K562 (cell line): ENCODE data around the gene IDH3G. TPM values are rescaled to one million over a fixed set of nuclear protein-coding genes. Genes with fewer than 3 reads are reported as not detected.
A peak's percentile ranks its signal among the peaks of the same experiment; 100 is the strongest.

ENCODE experiments used
- ATAC-seq: fragments of 200-7000 bp; cut with Tn5 transposase; 3 replicates; pipeline ENCODE4 v1.9.1; 2020; ENCODE audit warnings: moderate library complexity
- BruUV-seq: library from RNA; stranded (reverse); fragments of 400-500 nt; replicated peaks from 2 replicates; lab custom pipeline; 2021; lab: Mats Ljungman, UMichigan
- CTCF ChIA-PET: fragments of 300-600 bp; formaldehyde crosslinking; extraction: SDS; loops from one replicate; lab custom pipeline; 2021; ENCODE audit warnings: low intra/inter-chr PET ratio; lab: Yijun Ruan, JAX
- POLR2A ChIA-PET: fragments of 300-600, 350-650 bp; sonication (Branson Sonifier 250); formaldehyde crosslinking; extraction: SDS; loops from one replicate; lab custom pipeline; 2021; ENCODE audit warnings: antibody characterized with exemption, inconsistent platforms; lab: Yijun Ruan, JAX
- DNase-seq, 4 experiments: peaks; one replicate each; pipeline versions ENCODE4 v3.0.0 to v3.0.0-alpha.2; 2011 to 2018; ENCODE audit warnings: low spot score in 3 of 4, mixed read lengths in 3 of 4; ENCODE audit errors: extremely low read depth in 1 of 4
- FAIRE-seq: peaks from 2 replicates; lab custom pipeline; 2011; peaks lifted over from hg19 to GRCh38; lab: Jason Lieb, UNC
- H2AFZ ChIP-seq: 2 replicates; pipeline ENCODE4 v1.6.0; 2011; ENCODE audit warnings: low read depth, low read length, control low read depth, inconsistent platforms
- H3K27ac ChIP-seq: fragments of 200-600 bp; 3 replicates; pipeline ENCODE4 v1.8.0; 2011; ENCODE audit warnings: low read depth, mild to moderate bottlenecking, control low read depth, inconsistent platforms, low read length, moderate library complexity, mixed read lengths; ENCODE audit errors: extremely low read depth
- H3K27me3 ChIP-seq, 2 experiments: fragments of 300-600 bp in 1 of 2; 2 replicates in 1 of 2; 3 replicates in 1 of 2; pipeline versions ENCODE4 v1.6.0 to v1.8.0; 2011; ENCODE audit warnings: inconsistent platforms in 2 of 2, low read length in 2 of 2, mild to moderate bottlenecking in 1 of 2, mixed read lengths in 1 of 2, moderate library complexity in 1 of 2; ENCODE audit not compliant: control insufficient read depth in 2 of 2, insufficient read depth in 2 of 2
- H3K36me3 ChIP-seq: fragments of 300-600 bp; 3 replicates; pipeline ENCODE4 v1.8.0; 2011; ENCODE audit warnings: mild to moderate bottlenecking, low read length, inconsistent platforms; ENCODE audit not compliant: control insufficient read depth, insufficient read depth
- H3K4me1 ChIP-seq, 2 experiments: fragments of 200-600 bp in 1 of 2; replicated peaks in 1 of 2; 2 replicates in 1 of 2; 3 replicates in 1 of 2; pipeline versions ENCODE4 v1.5.1 to v1.8.0; 2011; ENCODE audit warnings: inconsistent platforms in 2 of 2, low read length in 2 of 2, mild to moderate bottlenecking in 1 of 2, mixed read lengths in 1 of 2, moderate library complexity in 1 of 2; ENCODE audit not compliant: control insufficient read depth in 2 of 2, insufficient read depth in 2 of 2
- H3K4me2 ChIP-seq: 2 replicates; pipeline ENCODE4 v1.6.1; 2011; ENCODE audit warnings: low read length, control low read depth, inconsistent platforms, mixed read lengths; ENCODE audit not compliant: insufficient read depth
- H3K4me3 ChIP-seq: fragments of 200-600 bp; sonication (generic), shearing (Covaris generic); 2 replicates; pipeline ENCODE4 v1.5.1; 2016; ENCODE audit warnings: control low read depth, inconsistent platforms
- H3K79me2 ChIP-seq: fragments of 200-600 bp; 3 replicates; pipeline ENCODE4 v1.8.0; 2011; ENCODE audit warnings: low read length, inconsistent platforms; ENCODE audit not compliant: control insufficient read depth, insufficient read depth
- H3K9ac ChIP-seq, 2 experiments: 2 replicates each; pipeline versions ENCODE4 v1.6.0 to v1.6.1; 2011; ENCODE audit warnings: low read depth in 2 of 2, low read length in 2 of 2, control low read depth in 1 of 2, inconsistent platforms in 1 of 2, mild to moderate bottlenecking in 1 of 2, mixed read lengths in 1 of 2; ENCODE audit not compliant: insufficient read depth in 1 of 2
- H3K9me1 ChIP-seq: one replicate; pipeline ENCODE4 v1.6.0; 2011; ENCODE audit warnings: inconsistent platforms, mild to moderate bottlenecking, low read length, moderate library complexity; ENCODE audit not compliant: control insufficient read depth, insufficient read depth
- H3K9me3 ChIP-seq: replicated peaks from 2 replicates; pipeline ENCODE4 v1.5.1; 2011; ENCODE audit warnings: low read depth, low read length, inconsistent platforms; ENCODE audit not compliant: control insufficient read depth, insufficient read depth
- H4K20me1 ChIP-seq: replicated peaks from 2 replicates; pipeline ENCODE4 v1.6.1; 2011; ENCODE audit warnings: low read length, inconsistent platforms, mixed read lengths; ENCODE audit not compliant: control insufficient read depth, insufficient read depth
- ILK ChIP-seq: fragments of 450-650 bp; IDR thresholded peaks from 2 replicates; pipeline ENCODE4 v1.6.1; 2016; ENCODE audit warnings: missing genetic modification characterization, low read depth, mild to moderate bottlenecking, missing compliant biosample characterization, moderate library complexity, borderline replicate concordance
- LEF1 ChIP-seq: fragments of 450-650 bp; IDR thresholded peaks from 2 replicates; pipeline ENCODE4 v1.6.1; 2016; ENCODE audit warnings: mild to moderate bottlenecking
- MAX ChIP-seq: sonication (generic); formaldehyde crosslinking; IDR thresholded peaks from 2 replicates; pipeline ENCODE4 v1.9.0; 2022; ENCODE audit warnings: mild to moderate bottlenecking, missing genetic modification reagents
- WGBS: fragments of 100-300 bp; shearing (Covaris generic); methylation state at CpG from one replicate; pipeline ENCODE4 v1.1.6; 2016; ENCODE audit warnings: low coverage, mixed read lengths; ENCODE audit not compliant: insufficient coverage; ENCODE audit errors: missing lambda C conversion rate; 5-methylcytosine and 5-hydroxymethylcytosine counted together
- in situ Hi-C: fragments of 300-500 bp; cut with MboI; formaldehyde crosslinking; loops from 4 replicates; pipeline ENCODE4 v1.15.0; 2018; ENCODE audit warnings: inconsistent platforms, mixed read lengths
- intact Hi-C: fragments of 100-400 bp; cut with micrococcal nuclease; formaldehyde crosslinking; loops from 2 replicates; pipeline ENCODE4 v1.14.2; 2022
- polyA plus RNA-seq, 8 experiments: library from polyadenylated mRNA; depleted of rRNA in 4 of 8; stranded (reverse) in 5 of 8; unstranded in 3 of 8; fragments of >200 nt; fragmentation: Nextera tagmentation in 2 of 8; fragmentation: Illumina TruSeq in 1 of 8; extraction: Ambion mirVana in 2 of 8; extraction: Trizol in 1 of 8; gene quantifications; 2 replicates each; pipeline versions ENCODE4 v1.2.1 to v1.2.3, GENCODE V29; 2011 to 2014; ENCODE audit warnings: inconsistent platforms in 1 of 8, missing spikeins in 1 of 8
- total RNA-seq, 7 experiments: library from RNA; depleted of rRNA in 6 of 7; stranded (reverse); fragments of >200 nt in 6 of 7; fragmentation: Illumina TruSeq in 2 of 7; extraction: Trizol in 2 of 7; gene quantifications; 2 replicates each; pipeline versions ENCODE4 v1.2.1 to v1.2.3, GENCODE V29; 2011 to 2021; ENCODE audit warnings: low replicate concordance in 1 of 7

Gene IDH3G
- total and polyA plus RNA-seq, 9 of the 15 experiments (the other 6 are each of a cell fraction or from before 2014, with no cell fraction given): 24.3 to 72.5 (median 37.9) TPM

DNA sequence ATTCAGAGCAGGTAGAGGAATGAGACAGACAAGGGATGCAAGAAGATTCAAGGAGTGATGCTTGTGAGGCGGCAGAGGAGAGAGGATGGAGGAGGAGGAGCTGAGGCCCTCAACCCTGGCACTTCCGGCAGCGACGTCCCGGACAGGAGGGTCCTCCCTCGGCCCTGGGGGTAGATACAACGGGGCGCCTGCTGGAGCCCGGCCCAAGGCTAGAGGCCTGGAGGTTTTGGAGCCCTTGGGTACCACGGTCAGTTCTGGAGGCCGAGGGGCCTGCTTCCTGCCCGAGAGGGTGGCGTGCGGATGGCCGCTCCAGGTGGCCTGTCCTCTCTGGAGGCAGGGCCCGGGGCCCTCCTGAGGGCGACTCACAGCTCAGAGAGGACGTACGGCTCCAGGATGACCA is 13.8 kb upstream of the IDH3G start:
- TF ChIP-seq ILK (tag): no peak
- no TSS peak for BruUV-seq
- Histone ChIP-seq H3K4me3 (no peak overlapping the region), H2AFZ (no peak overlapping the region), H3K36me3 (no peaks in the 10 kb centered on the region), H3K9ac (no peak overlapping the region; a peak in 1 of 4 replicates), H3K4me1 (peaks cover 0 to 36% of the 10 kb centered on the region in 2 experiments; a peak in 2 of 5 replicates), H4K20me1 (no peaks in the 10 kb centered on the region; the same call in 1 of the 2 replicates), H3K27me3 (peaks cover 13 to 37% of the 10 kb centered on the region in 2 experiments; a peak in 3 of 5 replicates), H3K9me3 (no peaks in the 10 kb centered on the region), H3K4me2 (no peak overlapping the region), H3K79me2 (no peaks in the 10 kb centered on the region), H3K9me1 (no peaks in the 10 kb centered on the region), H3K27ac (no peak overlapping the region)
- ChIA-PET POLR2A (interaction anchor here (0.6 to 1.1 kb wide), 2 partner anchors 8 to 14 kb away, joined by 3 to 4 read pairs; partner anchors contain the start of genes IDH3G and SSR4), CTCF (no interaction called here)
- intact Hi-C loops (no loop called here), in situ Hi-C loops (no loop called here)
- FAIRE-seq (no peak), DNase-seq (no peak), ATAC-seq (no peak)
- 46% methylated on average over 12 of the region's 19 CpGs for WGBS

GRCh38 chrX:153806999-153807575 is 12.9 kb upstream of the IDH3G start:
- BruUV-seq: no TSS peak
- Histone ChIP-seq H3K9me1 (no peaks in the 10 kb centered on the region), H4K20me1 (no peaks in the 10 kb centered on the region; the same call in 1 of the 2 replicates), H3K9me3 (no peaks in the 10 kb centered on the region), H3K9ac (peak overlapping the region in 1 of 2 experiments; percentile 17; a peak in 1 of 4 replicates), H3K27me3 (peaks cover 5 to 29% of the 10 kb centered on the region in 2 experiments; a peak in 3 of 5 replicates), H3K4me1 (peaks cover 0 to 38% of the 10 kb centered on the region in 2 experiments; a peak in 2 of 5 replicates), H3K4me2 (no peak overlapping the region), H3K27ac (no peak overlapping the region), H3K79me2 (no peaks in the 10 kb centered on the region), H3K4me3 (no peak overlapping the region), H2AFZ (no peak overlapping the region), H3K36me3 (no peaks in the 10 kb centered on the region)
- CTCF ChIA-PET: no interaction called here
- DNase-seq: no peak
- intact Hi-C loops: no loop called here
- no peak for FAIRE-seq
- in situ Hi-C loops: no loop called here
- no peak for ATAC-seq
- 51% methylated on average over 12 of the region's 28 CpGs for WGBS
- TF ChIP-seq LEF1 (no peak), MAX (CRISPR knock-in tag) (0 out of 2 replicates have a peak, but pooled peaks have one; percentile 25)
- POLR2A ChIA-PET: interaction anchor here (0.6 kb wide), 1 partner anchor 102 kb away, joined by 3 read pairs; no protein-coding TSS in a partner anchor
